Motor neuron (in vitro differentiated cells): ENCODE data around the gene SLIT1. TPM values are rescaled to one million over a fixed set of nuclear protein-coding genes. Genes with fewer than 3 reads are reported as not detected.

Experiments
- ATAC-seq, 8 experiments: fragments of 200-7000 bp; cut with Tn5 transposase; replicated peaks in 6 of 8; 2 replicates each; pipeline ENCODE4 v1.8.0; 2021; ENCODE audit warnings: mild to moderate bottlenecking in 8 of 8, moderate library complexity in 8 of 8
- H3K27ac ChIP-seq, 2 donors: fragments of 250-450 bp; sonication (Bioruptor Pico); 2 replicates each; pipeline ENCODE4 v1.9.0; 2021; ENCODE audit warnings: antibody characterized with exemption in 2 of 2, mild to moderate bottlenecking in 2 of 2, moderate library complexity in 1 of 2
- H3K4me1 ChIP-seq, 2 donors: fragments of 250-450 bp; sonication (Bioruptor Pico); replicated peaks in 1 of 2; 2 replicates each; pipeline ENCODE4 v1.6.1; 2021; ENCODE audit warnings: antibody characterized with exemption in 2 of 2, mild to moderate bottlenecking in 2 of 2, moderate library complexity in 1 of 2
- H3K4me3 ChIP-seq, 5 donors: fragments of 250-450 bp; sonication (Bioruptor Pico); 2 replicates each; pipeline ENCODE4 v1.9.0; 2021; ENCODE audit warnings: antibody characterized with exemption in 5 of 5, mild to moderate bottlenecking in 5 of 5, moderate library complexity in 4 of 5
- WGBS, 10 experiments: fragments of 450-650 bp; shearing (Covaris generic); methylation state at CpG; one replicate each; pipeline ENCODE4 v1.0.0; 2022; 5-methylcytosine and 5-hydroxymethylcytosine counted together
- in situ Hi-C, 9 experiments: fragments of 400-800 bp; cut with MboI; loops; one replicate each; pipeline ENCODE4 v1.15.0; 2021; ENCODE audit warnings: low sequenced_read_pairs in 9 of 9, low pct_unique_long_range_greater_than_20kb in 2 of 9; ENCODE audit not compliant: unreplicated experiment in 9 of 9
- total RNA-seq, 8 experiments: library from RNA; unstranded; fragments of 300-600 nt; gene quantifications; 2 replicates each; pipeline versions ENCODE4 v1.2.3 to v1.2.4, GENCODE V29; 2022

Gene SLIT1
- total RNA-seq, 8 experiments from 2014 or later = 0.20 to 137 (median 54.2) TPM

DNA sequence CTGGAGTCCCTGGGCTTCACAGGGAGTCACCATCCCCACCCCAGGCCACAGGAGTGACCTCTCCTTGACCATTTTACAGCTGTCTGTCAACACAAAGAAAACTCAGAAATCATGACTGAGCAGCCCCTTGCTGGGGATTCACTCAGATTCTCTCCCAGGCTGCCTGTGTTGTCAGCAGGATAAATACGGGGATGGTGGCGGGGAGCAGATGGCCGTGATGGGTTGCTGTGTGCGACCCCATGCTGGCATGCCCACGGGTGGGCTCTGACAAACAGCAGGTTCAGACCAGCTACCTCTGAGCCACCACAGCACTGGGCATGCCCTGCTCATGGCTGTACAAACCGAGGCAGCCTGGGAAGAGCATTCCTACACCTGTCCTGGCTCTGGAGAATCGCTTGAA lies 136.1 kb downstream of the SLIT1 start:
- Histone ChIP-seq H3K4me3 (no peak overlapping the region), H3K27ac (no peak overlapping the region), H3K4me1 (no peaks in the 10 kb centered on the region)
- ATAC-seq = peak in 1 of 8 experiments; percentile 38
- 67 to 74% (median 70%) methylated on average over 5 to 6 of the region's 7 CpGs; no CpG with 5 or more reads in 7 of the 10 experiments for WGBS, 10 experiments
- in situ Hi-C loops = loop anchor here in 1 of 9 experiments (25.0 kb wide), 1 partner anchor 163 kb away; no protein-coding TSS in a partner anchor

- Histone ChIP-seq H3K4me1 (no peaks in the 10 kb centered on the region), H3K4me3 (no peak overlapping the region), H3K27ac (no peak overlapping the region)
- 92 to 100% (median 100%) methylated on average over 1 to 2 of the region's 23 CpGs; no CpG with 5 or more reads in 7 of the 10 experiments for WGBS, 10 experiments
- no peak for ATAC-seq
- in situ Hi-C loops = no loop called here
Measured at GRCh38 chr10:97048649-97049427, 136.9 kb downstream of the SLIT1 start.

DNA sequence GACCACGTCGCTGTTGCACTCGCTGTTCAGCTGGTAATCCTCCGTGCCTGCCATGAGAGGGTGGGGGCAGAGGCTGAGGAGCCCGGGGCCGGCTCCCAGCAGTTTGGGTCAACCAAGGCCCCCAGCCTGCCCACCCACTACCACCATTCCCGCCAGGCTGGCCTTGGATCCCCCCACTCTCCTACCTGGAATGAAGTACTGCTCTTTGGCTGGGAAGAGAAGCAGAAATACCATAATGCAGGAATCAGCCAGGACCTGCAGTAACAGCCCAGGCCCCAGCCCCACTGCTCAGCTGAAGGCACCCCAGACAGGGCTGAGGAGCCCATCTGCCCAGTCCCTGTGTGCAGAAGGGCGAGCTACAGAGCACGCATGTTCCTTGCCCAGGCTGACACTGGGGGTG lies 138.0 kb downstream of the SLIT1 start:
- Histone ChIP-seq H3K4me1 (no peaks in the 10 kb centered on the region), H3K4me3 (no peak overlapping the region), H3K27ac (no peak overlapping the region)
- in situ Hi-C loops = no loop called here
- ATAC-seq = no peak
- 40 to 100% (median 100%) methylated on average over 1 to 5 of the region's 9 CpGs; no CpG with 5 or more reads in 4 of the 10 experiments for WGBS, 10 experiments

DNA sequence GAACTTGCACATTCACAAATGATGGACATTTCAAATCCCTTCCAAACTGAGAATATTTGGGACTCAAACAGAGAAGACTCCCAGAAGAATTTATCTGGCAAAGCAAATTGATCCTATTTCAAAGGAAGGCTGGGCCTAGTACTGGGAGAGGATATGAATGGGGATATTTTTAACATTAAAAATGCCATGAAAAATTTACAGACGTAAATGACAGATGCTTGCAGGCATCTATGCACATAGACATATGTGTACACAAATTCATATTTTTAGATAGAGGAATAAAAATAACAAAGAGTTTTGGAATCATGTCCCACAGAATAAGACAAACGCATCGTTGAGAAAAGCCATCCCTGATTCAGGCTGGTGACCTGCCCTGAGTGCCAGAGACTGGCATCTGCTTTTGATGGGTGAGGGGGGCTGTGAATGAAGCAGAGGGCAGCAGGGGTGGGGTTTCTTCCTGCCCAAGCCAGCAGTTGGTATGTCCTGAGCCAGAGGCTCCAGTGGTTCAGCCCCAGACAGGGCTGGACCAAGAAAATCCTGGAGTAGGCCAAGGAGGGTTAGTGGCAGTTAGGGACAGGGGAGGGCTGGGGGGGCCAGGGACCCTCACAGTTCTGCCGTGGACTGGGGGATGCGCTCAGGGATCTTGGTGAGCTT lies 138.5 kb downstream of the SLIT1 start:
- H3K4me1 ChIP-seq = no peaks in the 10 kb centered on the region
- ATAC-seq = peak in 3 of 8 experiments; percentile 16 to 79 (median 59)
- in situ Hi-C loops = no loop called here
- H3K4me3 ChIP-seq = no peak overlapping the region
- WGBS, 10 experiments = 0 to 100% (median 43%) methylated on average over 1 to 3 of the region's 5 CpGs; no CpG with 5 or more reads in 3 of the 10 experiments
- H3K27ac ChIP-seq = no peak overlapping the region

DNA sequence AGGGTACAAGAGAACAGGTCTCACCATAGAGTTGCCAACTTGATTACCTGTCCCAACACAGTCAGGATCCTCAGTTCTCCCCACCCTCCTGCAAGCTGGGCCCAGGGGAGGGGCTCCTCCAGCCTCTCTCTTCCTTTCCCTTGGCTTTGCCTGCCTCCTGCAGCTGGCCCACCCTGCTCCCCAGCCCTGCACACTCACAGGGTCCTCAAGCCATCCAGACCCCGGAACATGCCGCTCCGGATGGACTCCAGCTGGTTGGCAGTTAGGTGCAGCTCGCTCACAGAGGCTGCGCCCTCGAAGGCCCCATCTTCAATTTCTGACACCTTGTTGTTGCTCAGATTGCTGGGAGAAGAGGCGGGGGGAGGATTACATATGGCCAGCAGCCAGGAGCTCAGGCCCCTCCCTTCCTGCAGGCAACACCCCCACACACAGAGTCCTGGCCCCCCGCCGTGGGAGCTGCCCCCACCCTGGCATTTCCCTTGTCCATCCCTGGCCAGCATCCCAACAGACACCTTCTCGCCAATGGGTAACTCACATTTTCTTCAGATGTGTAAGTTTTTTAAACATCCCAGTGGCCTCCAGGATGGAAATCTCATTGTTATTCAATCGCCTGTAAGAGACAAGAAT lies 139.2 kb downstream of the SLIT1 start:
- no peak overlapping the region for H3K4me3 ChIP-seq
- in situ Hi-C loops = no loop called here
- ATAC-seq = peak in 3 of 8 experiments; percentile 27 to 43 (median 37)

GRCh38 chr10:97043563-97043855 lies 142.2 kb downstream of the SLIT1 start:
- WGBS, 10 experiments = 90 to 100% methylated on average over 1 to 2 of the region's 14 CpGs; no CpG with 5 or more reads in 8 of the 10 experiments

More for the DNA sequence above, 139.2 kb downstream of the SLIT1 start:
- no peak overlapping the region for H3K27ac ChIP-seq
- WGBS, 10 experiments = 8 to 95% (median 61%) methylated on average over 1 to 3 of the region's 11 CpGs; no CpG with 5 or more reads in 4 of the 10 experiments
- H3K4me1 ChIP-seq = no peaks in the 10 kb centered on the region

DNA sequence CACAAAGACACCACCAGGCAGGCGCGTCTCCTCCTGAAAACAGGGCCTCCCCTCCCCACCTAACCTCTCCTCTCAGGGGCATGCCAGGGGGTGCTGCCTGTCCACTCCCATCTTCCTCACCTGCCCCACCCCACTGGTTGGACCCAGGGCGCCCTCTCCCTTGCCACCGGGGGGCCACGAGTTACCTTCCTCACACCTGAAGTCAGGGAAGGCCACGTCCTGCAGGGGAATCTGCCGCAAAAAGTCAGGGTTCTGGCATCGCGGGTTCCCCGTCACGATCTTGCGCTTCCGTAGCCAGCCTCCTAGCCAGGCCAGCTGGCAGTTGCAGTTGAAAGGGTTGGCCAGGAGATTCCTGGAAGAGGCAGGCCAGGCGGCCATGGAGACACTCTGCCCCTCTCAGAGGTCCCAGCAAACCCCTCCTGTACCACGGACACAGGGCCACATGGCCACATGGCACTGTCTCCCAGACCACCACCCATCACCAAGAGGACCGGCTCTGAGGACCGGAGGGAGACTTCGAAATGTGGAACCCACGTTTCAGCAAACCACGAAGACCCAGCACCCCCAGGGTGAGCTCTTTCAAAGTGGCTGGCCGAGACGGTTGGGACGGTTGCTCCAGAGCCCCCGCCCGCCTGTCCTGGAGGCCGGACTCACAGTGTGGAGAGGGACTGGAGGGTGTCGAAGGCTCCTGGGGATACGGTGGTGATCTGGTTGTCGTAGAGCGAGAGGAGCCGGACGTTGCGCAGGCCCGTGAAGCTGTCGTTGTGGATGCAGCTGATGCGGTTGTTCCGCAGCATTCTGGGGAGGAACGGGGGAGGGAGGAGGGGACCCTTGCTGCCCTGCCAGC lies 142.8 kb downstream of the SLIT1 start:
- no peak overlapping the region for H3K4me3 ChIP-seq
- H3K27ac ChIP-seq = no peak overlapping the region
- 80 to 100% (median 95%) methylated on average over 1 to 20 of the region's 38 CpGs; no CpG with 5 or more reads in 4 of the 10 experiments for WGBS, 10 experiments
- no peaks in the 10 kb centered on the region for H3K4me1 ChIP-seq
- peak in 1 of 8 experiments; percentile 7 for ATAC-seq
- in situ Hi-C loops = no loop called here

More at GRCh38 chr10:97043563-97043855, 142.2 kb downstream of the SLIT1 start:
- no peak overlapping the region for H3K4me3 ChIP-seq
- H3K4me1 ChIP-seq = no peaks in the 10 kb centered on the region
- ATAC-seq = no peak
- no peak overlapping the region for H3K27ac ChIP-seq
- in situ Hi-C loops = no loop called here

DNA sequence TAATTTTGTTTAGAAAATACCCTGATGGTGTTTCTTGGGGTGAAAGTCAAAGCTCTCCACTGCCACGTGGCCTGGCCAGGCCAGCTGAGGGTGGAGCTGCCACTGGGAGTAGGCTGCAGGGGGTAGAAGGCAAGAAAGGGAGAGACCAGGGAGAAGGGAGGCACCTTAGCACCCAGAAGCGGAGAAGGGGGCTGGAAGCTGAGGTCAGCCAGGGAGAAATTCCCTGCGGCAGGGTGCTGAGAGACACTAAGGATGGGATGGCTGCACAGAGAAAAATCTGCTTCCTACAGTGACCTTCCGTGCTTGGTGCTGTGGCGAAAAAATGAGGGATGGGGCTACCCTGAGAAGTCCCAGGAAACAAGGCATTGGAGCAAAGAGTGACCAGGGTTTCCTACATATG lies 143.7 kb downstream of the SLIT1 start:
- no peak for ATAC-seq
- in situ Hi-C loops = no loop called here
- H3K4me3 ChIP-seq = no peak overlapping the region
- 53 to 94% (median 83%) methylated on average over 1 to 4 of the region's 5 CpGs; no CpG with 5 or more reads in 1 of the 10 experiments for WGBS, 10 experiments
- H3K27ac ChIP-seq = no peak overlapping the region
- no peaks in the 10 kb centered on the region for H3K4me1 ChIP-seq

- H3K27ac ChIP-seq = no peak overlapping the region
- WGBS, 10 experiments = 74 to 100% (median 88%) methylated on average over 1 to 6 of the region's 8 CpGs; no CpG with 5 or more reads in 5 of the 10 experiments
- H3K4me1 ChIP-seq = no peaks in the 10 kb centered on the region
- no peak overlapping the region for H3K4me3 ChIP-seq
- in situ Hi-C loops = no loop called here
- ATAC-seq = no peak
Measured at GRCh38 chr10:97040706-97041105, 145.1 kb downstream of the SLIT1 start.

DNA sequence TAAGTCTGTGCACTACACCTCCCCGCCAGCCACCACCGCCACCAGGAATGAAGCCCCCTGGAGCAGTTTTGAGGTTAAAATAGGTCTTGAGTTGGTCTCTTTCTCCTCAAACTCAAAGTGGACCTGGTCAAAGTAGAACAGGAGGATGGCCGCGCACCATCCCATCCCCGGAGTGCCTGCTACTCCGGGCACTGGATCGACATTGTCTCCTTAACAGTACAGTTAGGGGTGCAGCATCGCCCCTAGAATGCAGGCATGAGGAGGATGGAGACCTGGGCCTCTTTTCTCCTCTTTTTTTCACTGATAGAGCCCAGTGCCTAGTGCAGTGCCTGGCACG lies 145.5 kb downstream of the SLIT1 start:
- H3K27ac ChIP-seq = no peak overlapping the region
- no peak for ATAC-seq
- 50 to 95% (median 87%) methylated on average over 1 to 8 of the region's 9 CpGs; no CpG with 5 or more reads in 4 of the 10 experiments for WGBS, 10 experiments
- no peaks in the 10 kb centered on the region for H3K4me1 ChIP-seq
- H3K4me3 ChIP-seq = no peak overlapping the region
- in situ Hi-C loops = no loop called here

- Histone ChIP-seq H3K4me1 (no peaks in the 10 kb centered on the region), H3K4me3 (no peak overlapping the region), H3K27ac (no peak overlapping the region)
- no peak for ATAC-seq
- in situ Hi-C loops = no loop called here
- 76 to 100% (median 91%) methylated on average over 2 to 8 of the region's 16 CpGs; no CpG with 5 or more reads in 2 of the 10 experiments for WGBS, 10 experiments
Measured at GRCh38 chr10:97039538-97040247, 146.1 kb downstream of the SLIT1 start.

DNA sequence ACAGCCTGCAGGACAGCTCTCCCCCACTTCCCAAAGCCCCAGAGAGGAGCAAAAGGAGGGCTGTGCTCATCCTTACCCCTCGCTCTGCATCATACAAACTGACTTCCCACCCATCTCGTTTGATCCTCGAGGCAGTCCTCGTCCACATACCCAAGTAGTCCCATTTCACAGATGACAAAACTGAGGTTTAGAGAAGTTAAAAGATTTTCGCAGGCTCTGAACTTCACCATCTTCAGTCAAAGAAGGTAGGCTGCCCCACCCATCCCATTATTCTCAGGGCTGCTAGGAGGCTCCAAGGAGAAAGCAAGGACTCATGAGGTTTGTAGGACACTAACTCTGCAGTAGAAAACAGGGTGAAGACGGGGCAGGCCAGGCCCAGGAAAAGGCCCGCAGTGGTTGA lies 147.1 kb downstream of the SLIT1 start:
- Histone ChIP-seq H3K4me3 (no peak overlapping the region), H3K27ac (no peak overlapping the region), H3K4me1 (no peaks in the 10 kb centered on the region)
- in situ Hi-C loops = no loop called here
- ATAC-seq = no peak
- WGBS, 10 experiments = 73 to 100% (median 89%) methylated on average over 1 to 5 of the region's 7 CpGs; no CpG with 5 or more reads in 2 of the 10 experiments
